Right lobe of liver (tissue), 4 donors: ENCODE data around the gene POLL.

ENCODE experiments used
- CTCF ChIP-seq, 4 donors: fragments of 200-600 bp in 3 of 4; fragments of 450-650 bp in 1 of 4; IDR thresholded peaks; one replicate each; pipeline versions ENCODE4 v1.5.1 to v1.8.0; 2016 to 2022; ENCODE audit warnings: antibody characterized with exemption in 4 of 4, mild to moderate bottlenecking in 2 of 4
- POLR2A ChIP-seq: fragments of 450-650 bp; IDR thresholded peaks from one replicate; pipeline ENCODE4 v1.6.1; 2017; ENCODE audit warnings: antibody characterized with exemption, mild to moderate bottlenecking
- donor health status: DM: no; HTN: no; CAD: no.
- donor health status: DM: no; HTN: no; CAD: no.
- donor health status: DM: no; HTN: yes; CAD: no.

- no peak for TF ChIP-seq CTCF (IDR thresholded peaks at IDR 0.05)
- TF ChIP-seq POLR2A = no peak
Observed at GRCh38 chr10:101578803-101579515, 9.1 kb downstream of the POLL start.
